ENCODE results near the gene IQCH.

The IQCH gene

GRCh38 chr15:67505675-67506572 lies 251.3 kb downstream of the IQCH start:
- DNase-seq (ENCODE audit: low read depth), result no peak

GRCh38 chr15:67506775-67507747 lies 252.5 kb downstream of the IQCH start:
- DNase-seq (ENCODE audit: low read depth), result no peak

GRCh38 chr15:67508407-67508806 lies 253.8 kb downstream of the IQCH start:
- no peak for DNase-seq (ENCODE audit: low read depth)

- DNase-seq (ENCODE audit: low read depth), result no peak
These were observed 255.3 kb downstream of the IQCH start for GRCh38 chr15:67509918-67510317.

- DNase-seq (ENCODE audit: low read depth), result no peak
These were observed 256.1 kb downstream of the IQCH start for GRCh38 chr15:67510597-67511190.

GRCh38 chr15:67511606-67512005 lies 257.0 kb downstream of the IQCH start:
- no peak for DNase-seq (ENCODE audit: low read depth)

- no peak for DNase-seq (ENCODE audit: low read depth)
These were observed 257.6 kb downstream of the IQCH start for GRCh38 chr15:67512140-67512539.

GRCh38 chr15:67512933-67513714 lies 258.5 kb downstream of the IQCH start:
- DNase-seq (ENCODE audit: low read depth), result no peak

GRCh38 chr15:67515090-67515489 lies 260.5 kb downstream of the IQCH start:
- DNase-seq (ENCODE audit: low read depth), result no peak

- DNase-seq (ENCODE audit: low read depth), result no peak
These were observed 261.0 kb downstream of the IQCH start for GRCh38 chr15:67515557-67515956.

GRCh38 chr15:67520321-67521028 lies 265.9 kb downstream of the IQCH start:
- no peak for DNase-seq (ENCODE audit: low read depth)

GRCh38 chr15:67521029-67521782 lies 266.6 kb downstream of the IQCH start, which contains the start of gene C15orf61:
TSS of gene C15orf61 (plus strand) at chr15:67521131. CDS start at chr15:67521249, 118 bp downstream.
- DNase-seq (ENCODE audit: low read depth), result peak; percentile 77

- DNase-seq (ENCODE audit: low read depth), result no peak
These were observed 267.4 kb downstream of the IQCH start for GRCh38 chr15:67521783-67522568.

GRCh38 chr15:67523330-67523729 lies 268.7 kb downstream of the IQCH start:
- DNase-seq (ENCODE audit: low read depth), result no peak

GRCh38 chr15:67524235-67524634 lies 269.6 kb downstream of the IQCH start:
- DNase-seq (ENCODE audit: low read depth), result no peak

GRCh38 chr15:67528513-67528912 lies 273.9 kb downstream of the IQCH start:
- no peak for DNase-seq (ENCODE audit: low read depth)

GRCh38 chr15:67531379-67531914 lies 276.9 kb downstream of the IQCH start:
- no peak for DNase-seq (ENCODE audit: low read depth)

- DNase-seq (ENCODE audit: low read depth), result no peak
These were observed 279.3 kb downstream of the IQCH start for GRCh38 chr15:67533873-67534272.

GRCh38 chr15:67534360-67534759 lies 279.8 kb downstream of the IQCH start:
- no peak for DNase-seq (ENCODE audit: low read depth)

All from stimulated activated CD8-positive, alpha-beta memory T cell treated with anti-CD3 and anti-CD28 coated beads, Interleukin-4, amount 100 ng/mL, for 24 hours (primary cell).